Activated CD4-positive, alpha-beta T cell treated with anti-CD3 and anti-CD28 coated beads, Interleukin-10, Interleukin-2, amounts not matched to agents 100 ng/mL and 50 ng/mL, durations not matched to agents 16 hours and 8 hours (primary cell): Measurements from ENCODE around the gene RDH13.
A peak's percentile ranks its signal among the peaks of the same experiment; 100 is the strongest.

Source experiments
- DNase-seq: peaks from one replicate; pipeline ENCODE4 v3.0.0-alpha.2; 2020

Gene RDH13

DNA sequence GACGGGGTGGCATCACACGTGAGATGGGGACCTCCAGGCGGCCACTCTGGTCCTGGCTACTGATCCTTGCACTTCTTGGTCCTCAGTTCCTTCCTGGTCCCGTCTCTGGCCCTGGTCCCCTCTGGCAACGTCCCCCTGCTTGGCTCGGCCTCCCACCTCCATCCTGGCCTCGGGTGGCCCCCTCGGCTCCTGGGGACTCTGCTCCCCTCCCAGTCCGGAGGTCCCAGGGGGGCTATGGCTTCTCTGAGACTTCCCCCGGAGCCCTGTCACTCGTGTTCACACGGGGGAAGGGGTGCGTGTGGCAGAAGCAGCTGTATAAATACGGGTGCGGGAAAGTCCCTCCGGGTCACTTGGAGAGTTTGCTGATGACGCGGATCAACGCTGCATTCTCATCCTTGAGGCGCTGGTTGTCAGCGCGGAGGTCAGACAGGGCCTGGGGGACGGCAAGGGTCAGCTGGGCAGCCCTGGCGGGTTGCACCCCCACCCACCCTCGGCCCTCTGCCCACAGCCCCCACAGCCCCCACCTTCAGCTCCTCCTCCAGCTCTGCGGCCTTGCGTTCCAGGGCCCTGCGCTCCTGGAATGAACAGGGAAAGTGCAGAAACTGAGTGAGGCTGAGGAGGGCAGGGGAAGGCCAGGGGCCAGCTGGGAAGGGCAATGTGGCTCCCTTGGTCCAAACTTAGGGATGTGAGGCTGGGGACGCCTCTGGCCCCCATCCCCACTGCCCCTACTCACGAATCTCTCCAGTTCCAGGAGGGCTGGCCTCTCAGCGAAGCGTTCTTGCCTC is 28.4 kb upstream of the RDH13 start:
- no peak for DNase-seq

DNA sequence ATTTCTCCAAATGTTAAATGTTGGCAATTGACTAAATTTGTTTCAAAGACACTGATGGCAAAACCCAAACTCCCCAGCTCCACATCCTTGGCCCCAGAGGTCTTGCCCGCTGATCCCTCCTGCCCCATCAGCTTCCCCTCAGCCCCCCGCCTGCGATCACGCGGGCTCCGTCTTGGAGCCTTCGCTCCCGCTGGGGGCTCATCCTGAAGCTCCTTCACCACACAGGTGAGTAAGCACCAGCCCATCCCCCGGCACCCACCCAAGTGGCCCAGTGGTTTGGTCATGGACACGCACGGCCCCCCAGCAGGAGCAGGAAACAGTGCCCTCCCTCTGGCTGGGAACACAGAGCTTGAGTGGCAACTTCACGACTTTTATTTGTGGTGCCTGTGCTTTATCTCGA is 27.6 kb upstream of the RDH13 start:
- no peak for DNase-seq

DNA sequence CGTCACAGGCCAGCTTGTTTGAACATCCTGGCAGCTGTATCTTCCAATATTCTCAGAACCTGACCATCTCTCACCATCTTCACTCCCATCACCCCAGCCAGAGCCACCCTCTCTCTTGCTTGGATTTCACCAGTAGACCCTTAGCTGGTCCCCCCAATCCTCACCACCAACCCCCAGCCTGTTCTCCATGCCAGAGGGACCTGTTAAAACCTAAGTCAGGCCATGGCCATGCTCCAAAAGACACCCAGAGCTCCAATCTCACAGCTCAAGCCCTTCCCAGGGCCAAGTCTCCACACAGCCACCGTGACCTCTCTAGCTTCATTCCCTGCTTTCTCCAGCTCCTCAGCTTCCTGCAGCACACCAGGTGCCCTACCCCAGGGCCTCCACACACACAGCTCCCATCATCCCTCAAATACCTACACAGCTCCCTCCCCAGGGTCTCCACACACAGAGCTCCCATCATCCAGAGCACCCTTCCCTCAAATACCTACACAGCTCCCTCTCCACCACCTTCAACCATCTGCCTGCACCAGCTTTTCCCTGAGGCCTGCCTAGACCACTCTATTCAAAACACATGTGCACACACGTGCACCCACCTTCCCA is 26.5 kb upstream of the RDH13 start:
- DNase-seq, result no peak

DNA sequence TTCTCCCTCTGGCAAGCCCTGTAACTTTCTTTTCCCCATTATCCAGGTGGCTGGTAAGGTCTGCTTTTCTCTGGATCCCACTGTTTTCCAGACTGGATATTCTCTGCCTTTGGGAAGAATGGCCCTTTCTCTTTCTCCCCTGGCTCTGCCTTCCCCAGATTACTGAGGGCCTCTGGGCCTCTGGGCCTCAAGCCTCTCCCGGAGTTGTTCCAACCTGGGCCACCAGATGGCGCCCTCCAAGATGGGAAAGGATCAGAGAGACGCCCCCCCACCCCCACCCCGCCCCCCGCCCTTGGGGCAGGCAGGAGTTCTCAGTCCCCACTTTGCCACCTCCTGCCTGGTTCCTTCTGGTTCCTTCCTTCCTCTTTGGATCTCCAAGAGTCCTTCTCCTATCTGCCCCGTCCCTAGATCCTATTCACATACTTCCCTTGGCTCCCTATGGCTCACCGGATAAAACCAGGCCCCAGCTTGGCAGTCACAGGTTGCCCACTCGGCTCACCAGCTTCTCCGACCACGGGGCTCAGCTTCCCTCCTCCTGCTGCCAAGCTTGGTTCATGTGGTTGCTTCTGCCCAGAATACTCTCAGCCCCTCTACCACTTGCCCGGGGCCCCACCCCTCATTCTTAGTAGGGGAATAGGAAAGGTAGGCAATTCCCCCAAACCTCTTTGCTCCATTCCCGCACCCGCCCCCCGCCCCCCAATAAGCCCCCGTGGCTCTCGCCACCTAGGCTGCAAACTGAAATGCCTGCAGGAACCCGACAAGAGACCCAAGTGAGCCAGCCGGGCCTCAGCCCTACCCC is 25.8 kb upstream of the RDH13 start:
- DNase-seq, result peak; percentile 81

DNA sequence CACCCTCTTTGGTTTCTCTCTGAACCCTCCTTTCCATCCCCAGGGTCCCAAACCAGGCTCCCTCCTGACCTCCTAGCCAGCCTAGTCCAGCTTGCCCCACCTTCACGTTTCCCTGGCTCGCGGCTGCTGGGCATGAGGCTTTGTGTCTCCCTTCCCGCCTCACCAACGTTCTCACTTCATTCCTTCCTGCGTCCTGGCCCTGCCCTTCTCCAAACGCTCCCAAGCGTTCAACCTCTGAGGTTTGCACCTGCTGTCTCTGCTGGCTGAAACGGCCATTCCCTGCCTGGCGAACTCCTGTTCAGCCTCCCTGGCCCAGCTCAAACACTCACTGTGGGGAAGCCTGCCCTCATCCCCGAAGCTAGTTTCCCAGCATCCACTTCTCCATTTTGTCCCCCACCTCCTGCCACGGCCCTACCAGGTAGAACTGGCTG is 25.1 kb upstream of the RDH13 start:
- DNase-seq, result no peak

DNA sequence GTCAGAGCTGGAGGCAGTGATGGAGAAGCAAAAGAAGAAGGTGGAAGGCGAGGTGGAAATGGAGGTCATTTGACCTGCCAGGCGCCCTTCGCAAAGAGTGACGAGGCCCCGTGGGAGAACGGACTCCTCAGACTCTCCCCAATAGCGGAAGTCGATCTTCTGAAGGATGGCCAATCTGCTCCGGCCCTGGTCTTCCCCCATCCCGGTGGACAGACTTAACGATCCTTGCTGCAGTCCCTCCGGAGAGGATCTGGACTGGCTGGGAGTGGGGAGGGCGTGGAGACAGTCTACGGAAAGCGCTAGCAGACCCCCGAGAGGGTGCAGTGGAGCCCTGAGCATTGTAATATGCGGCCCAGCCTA is 24.6 kb upstream of the RDH13 start:
- no peak for DNase-seq

DNA sequence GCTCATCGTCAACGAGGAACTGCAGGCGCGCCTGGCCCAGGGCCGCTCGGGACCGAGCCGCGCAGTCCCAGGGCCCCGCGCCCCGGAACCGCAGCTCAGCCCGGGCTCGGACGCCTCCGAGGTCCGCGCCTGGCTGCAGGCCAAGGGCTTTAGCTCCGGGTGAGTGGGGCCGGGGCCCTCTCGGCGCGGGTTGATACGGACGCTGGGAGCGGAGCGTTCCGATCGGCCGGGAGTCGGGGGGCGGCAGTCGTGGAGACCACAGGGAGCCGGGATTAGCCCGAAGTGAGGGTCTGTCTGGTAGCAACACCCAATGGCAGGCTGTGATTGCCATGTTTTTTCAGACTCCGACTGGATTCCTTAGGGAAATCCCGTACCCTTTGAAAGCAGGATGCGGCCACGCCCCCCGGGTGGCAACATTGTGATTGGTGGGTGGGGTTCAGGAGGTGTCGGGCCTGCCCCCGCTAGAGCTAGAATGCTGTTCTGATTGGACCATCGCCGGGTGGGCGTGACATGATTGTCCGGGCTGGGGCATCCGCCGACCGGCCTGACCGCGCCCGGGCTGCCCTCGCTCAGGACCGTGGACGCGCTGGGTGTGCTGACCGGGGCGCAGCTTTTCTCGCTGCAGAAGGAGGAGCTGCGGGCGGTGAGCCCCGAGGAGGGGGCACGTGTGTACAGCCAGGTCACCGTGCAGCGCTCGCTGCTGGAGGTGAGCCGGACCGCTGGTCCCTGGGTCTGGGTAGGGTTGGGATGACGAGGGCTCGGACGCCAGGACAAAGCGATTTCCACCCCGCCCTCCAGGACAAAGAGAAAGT is 24.0 kb upstream of the RDH13 start:
- DNase-seq, result peak; percentile 65

DNA sequence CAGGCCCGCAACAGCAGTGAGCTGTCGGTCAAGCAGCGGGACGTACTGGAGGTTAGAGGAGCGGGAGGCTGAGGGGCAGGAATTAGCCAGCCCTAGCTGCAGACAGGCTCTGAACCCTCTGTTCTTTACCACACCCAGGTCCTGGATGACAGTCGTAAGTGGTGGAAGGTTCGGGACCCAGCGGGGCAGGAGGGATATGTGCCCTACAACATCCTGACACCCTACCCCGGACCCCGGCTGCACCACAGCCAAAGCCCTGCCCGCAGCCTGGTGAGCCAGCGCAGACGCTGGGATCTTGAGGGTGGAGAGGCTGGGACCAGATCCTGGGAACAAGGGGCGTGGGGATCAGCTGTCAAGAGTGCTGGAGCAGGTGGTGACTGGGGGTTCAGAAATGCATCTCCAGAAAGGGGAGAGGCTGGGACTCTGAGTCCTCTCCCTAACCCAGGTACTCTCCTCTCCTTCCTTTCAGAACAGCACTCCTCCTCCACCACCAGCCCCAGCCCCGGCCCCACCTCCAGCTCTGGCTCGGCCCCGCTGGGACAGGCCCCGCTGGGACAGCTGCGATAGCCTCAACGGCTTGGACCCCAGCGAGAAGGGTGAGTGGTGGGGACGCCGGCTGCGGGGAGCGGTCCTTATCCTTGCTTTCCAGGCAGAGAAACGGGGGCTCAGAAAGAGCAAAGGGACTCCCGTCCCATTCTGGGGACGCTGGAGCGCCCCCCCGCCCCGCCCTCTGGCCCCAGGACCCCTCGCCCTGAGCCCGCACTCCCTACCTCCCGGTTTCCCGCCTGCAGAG is 23.2 kb upstream of the RDH13 start:
- DNase-seq, result no peak

DNA sequence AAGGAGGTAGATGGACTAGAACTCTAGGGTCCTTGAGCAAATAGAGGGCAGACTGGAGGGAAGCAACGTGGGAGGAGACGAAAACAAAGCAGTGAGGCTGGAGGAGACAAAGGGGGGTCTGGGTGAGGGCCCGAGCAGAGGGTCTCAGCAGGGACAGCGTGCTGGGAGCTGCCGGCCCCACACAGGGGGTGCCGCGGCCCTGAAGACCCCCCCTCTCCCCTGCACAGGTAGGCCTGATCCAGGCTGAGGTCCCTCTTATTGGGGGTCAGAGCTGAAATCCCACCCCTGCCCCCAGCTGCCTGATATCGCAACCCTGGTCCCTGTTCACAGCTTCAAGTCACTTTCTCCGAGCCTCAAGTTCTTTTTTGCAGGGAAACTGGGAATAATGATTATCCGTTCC is 21.5 kb upstream of the RDH13 start:
- no peak for DNase-seq

DNA sequence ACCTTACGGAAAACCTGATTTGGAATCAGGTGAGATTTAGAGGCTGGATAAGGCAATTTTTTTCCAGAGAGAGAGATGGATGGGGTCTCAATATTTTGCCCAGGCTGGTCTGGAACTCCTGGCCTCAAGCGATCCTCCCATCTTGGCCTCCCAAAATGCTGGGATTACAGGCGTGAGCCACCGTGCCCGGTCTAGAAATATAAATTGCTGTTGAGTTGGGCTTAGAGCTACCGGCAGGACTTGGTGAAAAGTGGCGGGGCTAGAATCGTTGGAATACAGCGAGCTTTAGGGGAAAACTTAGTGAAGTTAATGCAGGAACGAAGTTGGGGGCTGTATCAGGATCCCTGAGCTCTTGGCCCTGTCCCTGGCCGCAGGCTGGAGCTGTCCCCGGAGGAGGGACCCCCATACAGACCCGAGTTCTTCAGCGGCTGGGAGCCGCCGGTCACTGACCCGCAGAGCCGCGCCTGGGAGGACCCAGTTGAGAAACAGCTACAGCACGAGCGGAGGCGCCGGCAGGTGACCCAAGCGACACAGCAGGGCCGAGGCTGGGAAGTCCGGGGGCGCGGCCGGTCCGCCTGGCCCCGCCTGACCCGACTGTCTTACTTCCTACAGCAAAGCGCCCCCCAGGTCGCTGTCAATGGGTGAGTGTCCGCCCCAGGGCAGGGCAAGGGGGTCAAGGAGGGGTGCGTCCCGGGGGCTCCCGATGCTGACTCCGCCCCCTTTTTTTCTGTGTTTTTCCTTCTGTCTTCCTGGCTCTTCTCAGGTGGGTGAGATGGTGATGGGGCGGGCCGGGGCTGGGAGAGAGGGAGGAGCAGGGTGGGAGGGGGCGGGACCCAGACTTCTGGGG is 20.3 kb upstream of the RDH13 start:
- no peak for DNase-seq

DNA sequence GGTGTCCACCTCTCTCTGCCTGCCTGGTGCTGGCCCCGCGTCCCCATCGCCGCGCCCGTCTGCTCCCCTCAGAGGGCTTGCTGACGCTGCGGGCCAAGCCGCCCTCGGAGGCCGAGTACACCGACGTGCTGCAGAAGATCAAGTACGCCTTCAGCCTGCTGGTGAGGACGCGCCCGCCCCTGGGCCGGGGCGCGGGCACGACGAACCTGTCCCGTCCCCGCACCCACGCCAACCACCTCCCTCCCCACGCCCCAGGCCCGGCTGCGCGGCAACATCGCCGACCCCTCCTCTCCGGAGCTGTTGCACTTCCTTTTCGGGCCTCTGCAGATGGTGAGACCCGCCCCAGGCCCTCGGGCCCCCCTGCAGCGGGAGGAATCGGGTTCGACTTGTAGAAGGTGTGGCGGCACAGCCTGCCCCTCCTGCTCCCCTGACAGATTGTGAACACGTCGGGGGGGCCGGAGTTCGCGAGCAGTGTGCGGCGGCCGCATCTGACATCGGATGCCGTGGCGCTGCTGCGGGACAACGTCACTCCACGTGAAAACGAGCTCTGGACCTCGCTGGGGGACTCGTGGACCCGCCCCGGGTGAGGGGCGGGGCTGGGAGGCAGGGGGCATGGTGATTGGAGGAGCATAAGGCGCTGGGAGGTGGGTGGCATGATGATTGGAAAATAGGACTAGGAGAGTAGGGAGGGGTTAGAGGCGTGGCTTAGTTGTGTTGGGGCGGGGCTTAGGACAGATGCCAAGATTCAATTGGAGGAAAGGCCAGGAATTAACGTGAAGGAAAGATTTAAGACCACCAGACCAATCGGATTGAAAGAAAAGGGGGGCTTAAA is 19.3 kb upstream of the RDH13 start:
- peak; percentile 55 for DNase-seq

DNA sequence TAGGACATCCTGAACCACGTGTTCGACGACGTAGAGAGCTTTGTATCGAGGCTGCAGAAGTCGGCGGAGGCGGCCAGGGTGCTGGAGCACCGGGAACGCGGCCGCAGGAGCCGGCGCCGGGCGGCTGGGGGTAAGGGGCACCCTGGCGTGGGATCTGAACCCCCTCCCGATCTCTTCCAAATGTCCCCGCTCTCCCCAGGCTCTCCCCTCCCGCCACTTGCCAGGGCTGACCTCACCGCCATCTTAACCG is 18.7 kb upstream of the RDH13 start:
- no peak for DNase-seq

DNA sequence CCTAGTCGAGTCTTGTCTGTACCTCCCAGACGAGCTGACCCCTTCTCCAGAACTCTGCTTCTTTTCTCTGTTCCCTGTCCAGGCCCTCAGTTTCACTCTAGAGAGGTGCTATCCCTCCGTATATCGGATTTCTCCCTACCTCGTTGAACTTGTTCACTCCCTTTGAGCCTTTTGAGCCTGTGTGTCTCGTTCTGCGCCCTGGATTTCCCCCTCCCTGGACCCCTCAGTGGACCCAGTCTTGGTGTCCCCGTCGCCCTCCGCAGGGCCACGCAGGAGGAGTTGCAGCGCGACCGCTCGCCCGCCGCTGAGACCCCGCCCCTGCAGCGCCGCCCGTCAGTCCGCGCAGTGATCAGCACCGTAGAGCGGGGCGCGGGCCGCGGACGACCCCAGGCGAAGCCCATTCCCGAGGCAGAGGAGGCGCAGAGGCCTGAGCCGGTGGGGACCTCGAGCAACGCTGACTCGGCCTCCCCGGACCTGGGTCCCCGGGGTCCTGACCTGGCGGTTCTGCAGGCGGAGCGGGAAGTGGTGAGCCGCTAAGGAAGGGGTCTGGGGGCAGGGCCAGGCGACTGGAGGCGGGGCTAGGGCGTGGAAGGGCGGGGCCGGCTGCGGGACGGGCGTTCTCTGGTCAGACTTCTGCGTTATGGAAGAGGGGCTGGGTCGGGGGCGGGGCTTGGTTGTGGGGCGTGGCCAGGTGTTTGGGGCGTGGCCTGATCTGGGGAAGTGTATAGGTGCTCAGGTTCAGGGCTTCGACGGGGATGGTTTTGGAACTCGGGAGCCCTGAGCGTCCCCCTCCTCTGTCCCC is 18.2 kb upstream of the RDH13 start:
- DNase-seq, result peak; percentile 91

DNA sequence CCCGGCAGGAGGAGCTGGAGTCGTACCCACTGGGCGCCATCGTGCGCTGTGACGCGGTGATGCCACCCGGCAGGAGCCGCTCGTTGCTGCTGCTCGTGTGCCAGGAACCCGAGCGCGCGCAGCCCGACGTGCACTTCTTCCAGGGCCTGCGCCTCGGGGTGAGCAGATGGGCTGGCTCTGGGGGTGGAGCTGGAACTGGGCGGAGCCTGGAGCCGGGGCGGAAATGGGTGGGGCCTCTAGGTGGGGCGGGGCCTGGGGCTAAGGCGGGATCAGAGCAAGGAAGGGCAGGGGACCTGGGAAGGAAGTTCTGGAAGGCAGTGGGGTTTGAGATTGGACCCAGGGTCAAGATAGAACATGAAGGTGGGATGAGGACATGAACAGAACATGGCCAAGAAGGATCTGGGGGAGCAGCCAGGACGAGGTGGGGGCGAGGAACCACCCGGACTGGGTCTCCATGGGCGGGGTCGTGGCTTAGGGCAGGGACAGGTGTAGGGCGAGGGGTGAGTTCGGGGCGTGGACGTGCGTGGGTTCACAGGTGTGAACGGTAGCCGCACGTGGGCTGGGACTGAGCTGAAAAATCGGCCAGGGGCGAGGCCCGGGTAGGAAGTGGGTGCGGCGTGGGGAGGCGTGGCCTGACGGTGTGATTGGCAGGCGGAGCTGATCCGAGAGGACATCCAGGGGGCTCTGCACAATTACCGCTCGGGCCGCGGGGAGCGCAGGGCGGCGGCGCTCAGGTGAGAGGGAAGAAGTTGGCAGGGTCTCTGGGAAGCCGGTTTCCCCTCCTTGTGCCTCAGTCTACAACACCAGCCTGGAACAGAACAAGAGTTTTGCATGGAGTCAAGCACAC is 17.4 kb upstream of the RDH13 start:
- DNase-seq, result peak; percentile 81

DNA sequence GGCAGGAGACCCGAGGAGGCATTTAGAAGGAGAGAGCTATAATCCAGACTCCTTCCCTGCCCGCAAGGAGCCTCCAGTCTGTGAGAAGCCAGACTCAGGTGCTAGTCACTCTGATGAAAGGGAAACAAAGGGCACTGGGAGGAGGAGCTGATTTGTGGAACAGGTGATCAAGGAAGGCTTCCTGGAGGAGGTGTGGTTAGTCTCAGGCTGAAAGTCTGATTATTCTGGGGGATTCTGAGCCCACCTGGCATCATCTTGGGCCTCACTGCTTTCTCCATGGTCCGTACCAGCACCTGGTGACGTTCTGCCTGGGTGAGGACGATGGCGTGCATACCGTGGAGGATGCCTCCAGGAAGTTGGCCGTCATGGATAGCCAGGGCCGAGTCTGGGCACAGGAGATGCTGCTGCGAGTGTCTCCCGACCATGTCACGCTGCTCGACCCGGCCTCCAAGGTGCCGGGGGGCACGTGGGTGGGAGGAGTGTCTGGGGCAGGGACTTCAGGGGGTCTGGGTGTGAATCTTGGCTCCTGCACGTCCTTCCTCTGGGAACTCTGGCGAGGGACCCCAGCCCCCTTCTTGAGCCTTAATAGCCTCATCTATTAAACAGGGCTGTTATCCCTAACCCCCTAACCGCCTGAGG is 16.6 kb upstream of the RDH13 start:
- no peak for DNase-seq

DNA sequence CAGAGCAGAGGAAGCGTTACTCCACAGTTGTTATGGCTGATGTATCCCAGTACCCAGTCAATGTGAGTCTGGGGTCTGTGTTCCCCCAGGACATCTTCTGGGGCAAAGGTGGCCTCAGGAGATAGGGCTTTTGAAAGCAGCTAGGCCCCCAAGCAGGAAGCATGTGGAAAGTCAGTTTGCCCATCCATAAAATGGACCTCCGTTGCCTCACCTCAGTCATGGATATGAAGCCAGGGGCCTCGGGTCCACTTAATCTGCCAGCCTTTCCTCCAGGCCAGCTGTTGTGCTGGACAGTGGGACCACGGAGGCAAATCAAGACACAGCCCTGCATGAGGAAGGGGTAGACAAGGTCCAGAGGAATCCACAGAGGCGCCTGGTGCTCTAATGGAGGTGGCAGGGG is 16.0 kb upstream of the RDH13 start:
- no peak for DNase-seq

DNA sequence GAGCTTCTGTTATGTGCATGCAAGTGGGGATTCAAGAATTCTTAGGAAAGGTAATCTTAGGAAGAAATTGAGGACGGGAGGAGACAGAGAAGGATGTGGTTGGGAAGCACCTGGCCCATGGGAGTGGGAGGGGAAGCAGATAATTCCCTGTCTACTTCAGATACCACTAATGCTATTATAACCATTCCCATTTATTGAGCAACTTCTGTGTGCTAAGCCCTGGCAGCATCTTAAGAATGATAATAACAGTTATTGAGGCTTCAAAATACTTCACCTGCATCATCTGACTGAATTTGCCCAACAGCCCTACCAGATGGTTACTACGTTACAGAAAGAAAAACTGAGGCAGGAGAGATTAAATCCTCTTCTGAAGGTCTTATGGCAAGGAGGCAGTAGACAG is 14.2 kb upstream of the RDH13 start:
- no peak for DNase-seq

DNA sequence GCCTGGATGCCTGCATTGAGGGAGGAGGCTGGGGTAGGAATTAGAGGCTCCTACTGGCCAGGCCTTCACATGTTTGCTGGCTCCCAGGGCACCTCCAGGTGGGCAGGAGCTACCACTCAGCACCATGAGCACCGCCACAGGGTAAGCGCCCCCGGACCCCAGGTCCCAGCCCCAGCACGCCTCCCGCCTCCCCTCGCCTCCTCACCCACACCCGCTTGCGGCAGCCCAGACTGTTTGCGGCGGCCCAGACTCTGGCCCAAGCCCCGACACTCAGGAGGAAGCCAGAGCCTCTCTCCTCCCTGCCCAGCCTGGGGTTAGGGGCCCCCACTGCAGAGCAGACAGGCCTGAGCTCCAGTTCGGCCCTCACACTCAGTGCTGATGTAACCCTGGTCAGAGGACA is 13.4 kb upstream of the RDH13 start:
- no peak for DNase-seq
